WTC11 (cell line): Measurements from ENCODE around the gene OR2V1. TPM values are rescaled to one million over a fixed set of nuclear protein-coding genes. Genes with fewer than 3 reads are reported as not detected.

Source experiments
- ATAC-seq: fragments of 200-7000 bp; cut with Tn5 transposase; 2 replicates; pipeline ENCODE4 v1.10.0; 2021; ENCODE audit warnings: mild to moderate bottlenecking, moderate library complexity
- CTCF ChIA-PET: fragments of 300-600 bp; sonication (Branson Sonifier 250); formaldehyde crosslinking; loops from one replicate; lab custom pipeline; 2021; ENCODE audit warnings: antibody characterized with exemption; lab: Charles Lee
- POLR2A ChIA-PET: fragments of 350-600 bp; sonication (Branson Sonifier 250); formaldehyde crosslinking; loops from one replicate; lab custom pipeline; 2021; ENCODE audit warnings: antibody characterized with exemption; lab: Charles Lee
- DNase-seq: peaks from one replicate; pipeline ENCODE4 v3.0.0; 2021; ENCODE audit warnings: low spot score
- H3K27ac Mint-ChIP-seq: 2 replicates; pipeline ENCODE4 v1.8.0; 2021; ENCODE audit warnings: mixed read lengths
- H3K27me3 Mint-ChIP-seq: 2 replicates; pipeline ENCODE4 v1.8.0; 2021; ENCODE audit warnings: low read depth, mild to moderate bottlenecking, moderate library complexity, mixed read lengths
- H3K36me3 Mint-ChIP-seq: 2 replicates; pipeline ENCODE4 v1.8.0; 2021; ENCODE audit warnings: mixed read lengths
- H3K4me1 Mint-ChIP-seq: 2 replicates; pipeline ENCODE4 v1.8.0; 2022; ENCODE audit warnings: mixed read lengths
- H3K4me3 Mint-ChIP-seq: 2 replicates; pipeline ENCODE4 v1.8.0; 2021; ENCODE audit warnings: mild to moderate bottlenecking, moderate library complexity, mixed read lengths
- H3K9me3 Mint-ChIP-seq: 2 replicates; pipeline ENCODE4 v1.8.0; 2021; ENCODE audit warnings: mixed read lengths
- ARID4B ChIP-seq: sonication (generic); formaldehyde crosslinking; IDR thresholded peaks from 2 replicates; pipeline ENCODE4 v1.8.0; 2023; ENCODE audit warnings: missing genetic modification reagents, mild to moderate bottlenecking, borderline replicate concordance
- CREB1 ChIP-seq: sonication (generic); formaldehyde crosslinking; IDR thresholded peaks from 2 replicates; pipeline ENCODE4 v1.8.0; 2023; ENCODE audit warnings: mild to moderate bottlenecking, missing genetic modification reagents
- FOXJ3 ChIP-seq: sonication (generic); formaldehyde crosslinking; IDR thresholded peaks from 2 replicates; pipeline ENCODE4 v1.9.0; 2021; ENCODE audit warnings: missing genetic modification reagents, mild to moderate bottlenecking, borderline replicate concordance
- NR1H2 ChIP-seq: sonication (generic); formaldehyde crosslinking; IDR thresholded peaks from 2 replicates; pipeline ENCODE4 v1.9.0; 2021; ENCODE audit warnings: mild to moderate bottlenecking, moderate library complexity, missing genetic modification reagents
- OVOL2 ChIP-seq: fragments of 250-450 bp; sonication (Bioruptor Pico); IDR thresholded peaks from 2 replicates; pipeline ENCODE4 v1.9.0; 2021; ENCODE audit warnings: mild to moderate bottlenecking, borderline replicate concordance
- PRDM15 ChIP-seq: sonication (generic); formaldehyde crosslinking; IDR thresholded peaks from 2 replicates; pipeline ENCODE4 v1.8.0; 2022; ENCODE audit warnings: missing genetic modification reagents
- ZBTB21 ChIP-seq: sonication (generic); formaldehyde crosslinking; IDR thresholded peaks from 2 replicates; pipeline ENCODE4 v1.8.1; 2023; ENCODE audit warnings: mild to moderate bottlenecking, missing genetic modification reagents, borderline replicate concordance
- ZNF121 ChIP-seq: sonication (generic); formaldehyde crosslinking; IDR thresholded peaks from 2 replicates; pipeline ENCODE4 v1.8.0; 2023; ENCODE audit warnings: missing genetic modification reagents
- ZNF425 ChIP-seq: fragments of 250-450 bp; sonication (Bioruptor Pico); conservative IDR thresholded peaks from 2 replicates; pipeline ENCODE4 v1.9.0; 2021; ENCODE audit warnings: mild to moderate bottlenecking
- total RNA-seq: library from RNA; stranded (reverse); gene quantifications from 3 replicates; pipeline ENCODE4 v1.2.3, GENCODE V29; 2021
- TF ChIP-seq, protein P1 (sequence below): sonication (generic); formaldehyde crosslinking; IDR thresholded peaks from 2 replicates; pipeline ENCODE4 v1.8.1; 2023; ENCODE audit warnings: mild to moderate bottlenecking, missing genetic modification reagents
- TF ChIP-seq, protein P2 (sequence below): fragments of 250-450 bp; sonication (Bioruptor Pico); IDR thresholded peaks from 2 replicates; pipeline ENCODE4 v1.9.0; 2021; ENCODE audit warnings: moderate library complexity, mild to moderate bottlenecking, inconsistent platforms, borderline replicate concordance
- TF ChIP-seq, protein P3 (sequence below): sonication (generic); formaldehyde crosslinking; IDR thresholded peaks from 2 replicates; pipeline ENCODE4 v1.8.1; 2023; ENCODE audit warnings: mild to moderate bottlenecking, missing genetic modification reagents, borderline replicate concordance
- TF ChIP-seq, protein P4 (sequence below): fragments of 250-450 bp; sonication (Bioruptor Pico); IDR thresholded peaks from 2 replicates; pipeline ENCODE4 v1.9.0; 2021; ENCODE audit warnings: mild to moderate bottlenecking, borderline replicate concordance

OR2V1 gene
- total RNA-seq, 1 experiment from 2014 or later = not detected

- CTCF ChIA-PET = no interaction called here
- no peaks in the 10 kb centered on the region for H3K36me3 Mint-ChIP-seq
- TF ChIP-seq ARID4B (CRISPR knock-in tag) (no peak), ZNF425 (CRISPR knock-in tag) (no peak), ZNF121 (CRISPR knock-in tag) (no peak), FOXJ3 (CRISPR knock-in tag) (no peak), NR1H2 (CRISPR knock-in tag) (no peak), ZBTB21 (CRISPR knock-in tag) (no peak), OVOL2 (CRISPR knock-in tag) (no peak), PRDM15 (CRISPR knock-in tag) (no peak), CREB1 (CRISPR knock-in tag) (no peak)
- TF ChIP-seq, protein P1, sequence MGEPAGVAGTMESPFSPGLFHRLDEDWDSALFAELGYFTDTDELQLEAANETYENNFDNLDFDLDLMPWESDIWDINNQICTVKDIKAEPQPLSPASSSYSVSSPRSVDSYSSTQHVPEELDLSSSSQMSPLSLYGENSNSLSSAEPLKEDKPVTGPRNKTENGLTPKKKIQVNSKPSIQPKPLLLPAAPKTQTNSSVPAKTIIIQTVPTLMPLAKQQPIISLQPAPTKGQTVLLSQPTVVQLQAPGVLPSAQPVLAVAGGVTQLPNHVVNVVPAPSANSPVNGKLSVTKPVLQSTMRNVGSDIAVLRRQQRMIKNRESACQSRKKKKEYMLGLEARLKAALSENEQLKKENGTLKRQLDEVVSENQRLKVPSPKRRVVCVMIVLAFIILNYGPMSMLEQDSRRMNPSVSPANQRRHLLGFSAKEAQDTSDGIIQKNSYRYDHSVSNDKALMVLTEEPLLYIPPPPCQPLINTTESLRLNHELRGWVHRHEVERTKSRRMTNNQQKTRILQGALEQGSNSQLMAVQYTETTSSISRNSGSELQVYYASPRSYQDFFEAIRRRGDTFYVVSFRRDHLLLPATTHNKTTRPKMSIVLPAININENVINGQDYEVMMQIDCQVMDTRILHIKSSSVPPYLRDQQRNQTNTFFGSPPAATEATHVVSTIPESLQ (CRISPR knock-in tag) = no peak
- TF ChIP-seq, protein P2, sequence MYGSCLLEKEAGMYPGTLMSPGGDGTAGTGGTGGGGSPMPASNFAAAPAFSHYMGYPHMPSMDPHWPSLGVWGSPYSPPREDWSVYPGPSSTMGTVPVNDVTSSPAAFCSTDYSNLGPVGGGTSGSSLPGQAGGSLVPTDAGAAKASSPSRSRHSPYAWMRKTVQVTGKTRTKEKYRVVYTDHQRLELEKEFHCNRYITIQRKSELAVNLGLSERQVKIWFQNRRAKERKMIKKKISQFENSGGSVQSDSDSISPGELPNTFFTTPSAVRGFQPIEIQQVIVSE = no peak
- TF ChIP-seq, protein P3, sequence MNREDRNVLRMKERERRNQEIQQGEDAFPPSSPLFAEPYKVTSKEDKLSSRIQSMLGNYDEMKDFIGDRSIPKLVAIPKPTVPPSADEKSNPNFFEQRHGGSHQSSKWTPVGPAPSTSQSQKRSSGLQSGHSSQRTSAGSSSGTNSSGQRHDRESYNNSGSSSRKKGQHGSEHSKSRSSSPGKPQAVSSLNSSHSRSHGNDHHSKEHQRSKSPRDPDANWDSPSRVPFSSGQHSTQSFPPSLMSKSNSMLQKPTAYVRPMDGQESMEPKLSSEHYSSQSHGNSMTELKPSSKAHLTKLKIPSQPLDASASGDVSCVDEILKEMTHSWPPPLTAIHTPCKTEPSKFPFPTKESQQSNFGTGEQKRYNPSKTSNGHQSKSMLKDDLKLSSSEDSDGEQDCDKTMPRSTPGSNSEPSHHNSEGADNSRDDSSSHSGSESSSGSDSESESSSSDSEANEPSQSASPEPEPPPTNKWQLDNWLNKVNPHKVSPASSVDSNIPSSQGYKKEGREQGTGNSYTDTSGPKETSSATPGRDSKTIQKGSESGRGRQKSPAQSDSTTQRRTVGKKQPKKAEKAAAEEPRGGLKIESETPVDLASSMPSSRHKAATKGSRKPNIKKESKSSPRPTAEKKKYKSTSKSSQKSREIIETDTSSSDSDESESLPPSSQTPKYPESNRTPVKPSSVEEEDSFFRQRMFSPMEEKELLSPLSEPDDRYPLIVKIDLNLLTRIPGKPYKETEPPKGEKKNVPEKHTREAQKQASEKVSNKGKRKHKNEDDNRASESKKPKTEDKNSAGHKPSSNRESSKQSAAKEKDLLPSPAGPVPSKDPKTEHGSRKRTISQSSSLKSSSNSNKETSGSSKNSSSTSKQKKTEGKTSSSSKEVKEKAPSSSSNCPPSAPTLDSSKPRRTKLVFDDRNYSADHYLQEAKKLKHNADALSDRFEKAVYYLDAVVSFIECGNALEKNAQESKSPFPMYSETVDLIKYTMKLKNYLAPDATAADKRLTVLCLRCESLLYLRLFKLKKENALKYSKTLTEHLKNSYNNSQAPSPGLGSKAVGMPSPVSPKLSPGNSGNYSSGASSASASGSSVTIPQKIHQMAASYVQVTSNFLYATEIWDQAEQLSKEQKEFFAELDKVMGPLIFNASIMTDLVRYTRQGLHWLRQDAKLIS (CRISPR knock-in tag) = no peak
- TF ChIP-seq, protein P4, sequence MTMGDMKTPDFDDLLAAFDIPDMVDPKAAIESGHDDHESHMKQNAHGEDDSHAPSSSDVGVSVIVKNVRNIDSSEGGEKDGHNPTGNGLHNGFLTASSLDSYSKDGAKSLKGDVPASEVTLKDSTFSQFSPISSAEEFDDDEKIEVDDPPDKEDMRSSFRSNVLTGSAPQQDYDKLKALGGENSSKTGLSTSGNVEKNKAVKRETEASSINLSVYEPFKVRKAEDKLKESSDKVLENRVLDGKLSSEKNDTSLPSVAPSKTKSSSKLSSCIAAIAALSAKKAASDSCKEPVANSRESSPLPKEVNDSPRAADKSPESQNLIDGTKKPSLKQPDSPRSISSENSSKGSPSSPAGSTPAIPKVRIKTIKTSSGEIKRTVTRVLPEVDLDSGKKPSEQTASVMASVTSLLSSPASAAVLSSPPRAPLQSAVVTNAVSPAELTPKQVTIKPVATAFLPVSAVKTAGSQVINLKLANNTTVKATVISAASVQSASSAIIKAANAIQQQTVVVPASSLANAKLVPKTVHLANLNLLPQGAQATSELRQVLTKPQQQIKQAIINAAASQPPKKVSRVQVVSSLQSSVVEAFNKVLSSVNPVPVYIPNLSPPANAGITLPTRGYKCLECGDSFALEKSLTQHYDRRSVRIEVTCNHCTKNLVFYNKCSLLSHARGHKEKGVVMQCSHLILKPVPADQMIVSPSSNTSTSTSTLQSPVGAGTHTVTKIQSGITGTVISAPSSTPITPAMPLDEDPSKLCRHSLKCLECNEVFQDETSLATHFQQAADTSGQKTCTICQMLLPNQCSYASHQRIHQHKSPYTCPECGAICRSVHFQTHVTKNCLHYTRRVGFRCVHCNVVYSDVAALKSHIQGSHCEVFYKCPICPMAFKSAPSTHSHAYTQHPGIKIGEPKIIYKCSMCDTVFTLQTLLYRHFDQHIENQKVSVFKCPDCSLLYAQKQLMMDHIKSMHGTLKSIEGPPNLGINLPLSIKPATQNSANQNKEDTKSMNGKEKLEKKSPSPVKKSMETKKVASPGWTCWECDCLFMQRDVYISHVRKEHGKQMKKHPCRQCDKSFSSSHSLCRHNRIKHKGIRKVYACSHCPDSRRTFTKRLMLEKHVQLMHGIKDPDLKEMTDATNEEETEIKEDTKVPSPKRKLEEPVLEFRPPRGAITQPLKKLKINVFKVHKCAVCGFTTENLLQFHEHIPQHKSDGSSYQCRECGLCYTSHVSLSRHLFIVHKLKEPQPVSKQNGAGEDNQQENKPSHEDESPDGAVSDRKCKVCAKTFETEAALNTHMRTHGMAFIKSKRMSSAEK (CRISPR knock-in tag) = no peak
- no peaks in the 10 kb centered on the region for H3K4me1 Mint-ChIP-seq
- no peak for ATAC-seq
- H3K27ac Mint-ChIP-seq = no peak overlapping the region
- POLR2A ChIA-PET = no interaction called here
- H3K9me3 Mint-ChIP-seq = peaks cover 3% of the 10 kb centered on the region; the same call in 1 of the 2 replicates
- no peak for DNase-seq
- peaks cover 7% of the 10 kb centered on the region; the same call in 1 of the 2 replicates for H3K27me3 Mint-ChIP-seq
- no peak overlapping the region for H3K4me3 Mint-ChIP-seq
Observed at GRCh38 chr5:181133083-181133482, 2.1 kb upstream of the OR2V1 start.
